Smooth muscle cell (in vitro differentiated cells): ENCODE measurements around the gene UBA7. TPM values are rescaled to one million over a fixed set of nuclear protein-coding genes. Genes with fewer than 3 reads are reported as not detected.
"Not testable (repeated sequence)": the region's sequence is repeated elsewhere in the genome, so short reads cannot be mapped to it uniquely, and the experiment has no call there.

Experiments
- DNase-seq: peaks from one replicate; lab custom pipeline; 2025; ENCODE audit not compliant: unreplicated experiment; lab: John Stamatoyannopoulos, UW
- H2AFZ ChIP-seq: fragments of 200-600 bp; sonication (generic); 2 replicates; pipeline ENCODE4 v1.6.0; 2016; ENCODE audit warnings: antibody characterized with exemption, low read depth, mild to moderate bottlenecking
- H3F3A ChIP-seq: fragments of 200-600 bp; sonication (generic); 2 replicates; pipeline ENCODE4 v1.6.0; 2017; ENCODE audit warnings: antibody characterized with exemption, low read depth
- H3K27ac ChIP-seq: fragments of 200-600 bp; sonication (generic); 2 replicates; pipeline ENCODE4 v1.5.1; 2016; ENCODE audit warnings: low read depth, mild to moderate bottlenecking
- H3K27me3 ChIP-seq: fragments of 200-600 bp; sonication (generic); 2 replicates; pipeline ENCODE4 v1.6.1; 2016; ENCODE audit warnings: low read depth, mild to moderate bottlenecking
- H3K36me3 ChIP-seq: fragments of 200-600 bp; sonication (generic); 2 replicates; pipeline ENCODE4 v1.5.1; 2016; ENCODE audit warnings: low read depth
- H3K4me1 ChIP-seq: fragments of 200-600 bp; sonication (generic); 2 replicates; pipeline ENCODE4 v1.5.1; 2016; ENCODE audit warnings: low read depth
- H3K4me2 ChIP-seq: fragments of 200-600 bp; sonication (generic); 2 replicates; pipeline ENCODE4 v1.6.0; 2016; ENCODE audit warnings: mild to moderate bottlenecking
- H3K4me3 ChIP-seq: fragments of 200-600 bp; sonication (generic); 2 replicates; pipeline ENCODE4 v1.5.1; 2016; ENCODE audit warnings: mild to moderate bottlenecking
- H3K79me2 ChIP-seq: fragments of 200-600 bp; sonication (generic); 2 replicates; pipeline ENCODE4 v1.6.0; 2016; ENCODE audit warnings: low read depth, mild to moderate bottlenecking
- H3K9ac ChIP-seq: fragments of 200-600 bp; sonication (generic); 2 replicates; pipeline ENCODE4 v1.6.0; 2016; ENCODE audit warnings: low read depth
- H3K9me3 ChIP-seq: fragments of 200-600 bp; sonication (generic); replicated peaks from 2 replicates; pipeline ENCODE4 v1.5.1; 2016; ENCODE audit warnings: low read depth
- H4K20me1 ChIP-seq: fragments of 200-600 bp; sonication (generic); 2 replicates; pipeline ENCODE4 v1.6.0; 2016; ENCODE audit warnings: low read depth
- WGBS: methylation state at CpG from one replicate; pipeline ENCODE4 v1.1.7; 2016; ENCODE audit warnings: low lambda C conversion rate; 5-methylcytosine and 5-hydroxymethylcytosine counted together
- polyA plus RNA-seq: library from polyadenylated mRNA; unstranded; fragments of >200 nt; fragmentation: Nextera tagmentation; extraction: Ambion mirVana; gene quantifications from 2 replicates; pipeline ENCODE4 v1.2.1, GENCODE V29; 2016
- total RNA-seq: library from RNA; depleted of rRNA; stranded (reverse); fragments of >200 nt; gene quantifications from 2 replicates; pipeline ENCODE4 v1.2.3, GENCODE V29; 2014
- TF ChIP-seq, protein P1 (sequence below): fragments of 200-600 bp; sonication (generic); IDR thresholded peaks from 2 replicates; pipeline ENCODE4 v1.5.1; 2017; ENCODE audit warnings: borderline replicate concordance, mild to moderate bottlenecking, antibody characterized with exemption; ENCODE audit not compliant: insufficient read depth, poor library complexity, severe bottlenecking

UBA7 gene
- total and polyA plus RNA-seq, 2 experiments from 2014 or later: 6.6 to 6.9 TPM

DNA sequence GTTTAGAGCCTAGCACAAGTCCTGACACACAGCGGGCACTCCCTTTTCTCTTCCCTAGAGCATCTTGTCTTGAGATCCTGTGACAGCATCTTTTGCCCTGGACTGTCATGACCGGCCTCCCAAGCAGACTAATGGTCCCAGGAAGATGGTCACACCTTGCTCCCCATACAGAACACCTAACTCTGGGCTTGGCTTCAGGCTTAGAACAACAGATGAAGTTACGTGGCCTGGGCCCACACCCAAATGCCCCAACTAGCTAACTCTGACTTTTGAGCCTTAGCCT is 26.6 kb downstream of the UBA7 start:
- Histone ChIP-seq H3F3A (peaks cover 3% of the 10 kb centered on the region), H3K27ac (peak overlapping the region; percentile 85), H4K20me1 (peaks cover 12% of the 10 kb centered on the region), H2AFZ (no peak overlapping the region), H3K4me3 (no peak overlapping the region), H3K36me3 (no peaks in the 10 kb centered on the region), H3K79me2 (peaks cover 42% of the 10 kb centered on the region), H3K4me1 (peaks cover 14% of the 10 kb centered on the region), H3K4me2 (peak overlapping the region; percentile 83), H3K27me3 (no peaks in the 10 kb centered on the region), H3K9ac (peak overlapping the region; percentile 86), H3K9me3 (no peaks in the 10 kb centered on the region)
- 91% methylated on average over 3 of the region's 3 CpGs for WGBS
- TF ChIP-seq, protein P1, sequence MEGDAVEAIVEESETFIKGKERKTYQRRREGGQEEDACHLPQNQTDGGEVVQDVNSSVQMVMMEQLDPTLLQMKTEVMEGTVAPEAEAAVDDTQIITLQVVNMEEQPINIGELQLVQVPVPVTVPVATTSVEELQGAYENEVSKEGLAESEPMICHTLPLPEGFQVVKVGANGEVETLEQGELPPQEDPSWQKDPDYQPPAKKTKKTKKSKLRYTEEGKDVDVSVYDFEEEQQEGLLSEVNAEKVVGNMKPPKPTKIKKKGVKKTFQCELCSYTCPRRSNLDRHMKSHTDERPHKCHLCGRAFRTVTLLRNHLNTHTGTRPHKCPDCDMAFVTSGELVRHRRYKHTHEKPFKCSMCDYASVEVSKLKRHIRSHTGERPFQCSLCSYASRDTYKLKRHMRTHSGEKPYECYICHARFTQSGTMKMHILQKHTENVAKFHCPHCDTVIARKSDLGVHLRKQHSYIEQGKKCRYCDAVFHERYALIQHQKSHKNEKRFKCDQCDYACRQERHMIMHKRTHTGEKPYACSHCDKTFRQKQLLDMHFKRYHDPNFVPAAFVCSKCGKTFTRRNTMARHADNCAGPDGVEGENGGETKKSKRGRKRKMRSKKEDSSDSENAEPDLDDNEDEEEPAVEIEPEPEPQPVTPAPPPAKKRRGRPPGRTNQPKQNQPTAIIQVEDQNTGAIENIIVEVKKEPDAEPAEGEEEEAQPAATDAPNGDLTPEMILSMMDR: no peak
- DNase-seq: no peak

DNA sequence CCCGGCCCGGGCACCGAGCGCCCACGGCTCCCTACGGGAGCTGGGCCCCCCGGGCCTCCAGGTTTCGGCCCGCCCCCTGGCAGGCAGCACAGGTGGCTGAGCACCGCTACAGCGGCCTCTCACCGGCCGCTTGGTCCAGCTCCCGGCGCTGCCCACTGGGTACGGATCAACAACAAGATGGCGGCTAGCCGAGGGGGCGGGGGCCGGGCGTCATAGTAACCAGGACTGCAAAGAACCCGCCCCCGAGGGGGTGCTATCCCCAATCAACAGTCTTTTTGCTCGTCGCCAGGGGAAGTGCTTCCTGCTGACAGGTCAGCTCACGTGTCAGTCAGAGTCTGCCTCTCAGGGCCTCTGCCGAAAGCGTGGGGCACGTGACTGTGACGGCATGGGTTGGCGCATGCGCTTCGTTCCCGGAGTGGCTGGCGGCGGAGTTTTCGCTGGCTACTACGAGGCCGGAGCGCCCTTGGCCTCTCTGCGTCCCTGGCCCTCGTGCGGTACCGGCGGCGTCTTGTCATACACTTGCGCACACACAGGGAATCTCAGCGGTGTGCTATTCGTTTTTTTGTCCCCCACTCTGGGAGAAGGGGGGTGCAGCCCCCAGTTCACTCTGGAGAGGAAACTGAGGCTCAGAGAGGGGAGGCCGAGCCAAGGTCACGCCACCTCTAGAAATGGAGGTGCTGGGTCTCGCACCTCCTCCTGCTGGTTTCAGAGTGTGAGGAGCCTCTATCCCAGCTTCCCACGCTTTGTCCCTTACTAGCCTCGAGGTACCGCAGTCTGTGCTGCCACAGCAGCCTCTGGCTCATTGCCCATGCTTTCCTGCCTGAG is 27.2 kb downstream of the UBA7 start, which contains the start of gene IP6K1:
TSS of gene IP6K1 (minus strand) at position 186 of the 825 bp plus-strand sequence. CDS start 38,502 bp downstream, outside the sequence.
- peak within 1 kb of the TSS; percentile 92 for H3K4me2 ChIP-seq
- TF ChIP-seq, protein P1: no peak
- peak within 1 kb of the TSS; percentile 85 for H3K27ac ChIP-seq
- H3K79me2 ChIP-seq: peaks cover 47% of the 10 kb centered on the region
- peak within 1 kb of the TSS; percentile 90 for H2AFZ ChIP-seq
- peak within 1 kb of the TSS; percentile 95 for H3K4me3 ChIP-seq
- WGBS: 15% methylated on average over 39 of the region's 55 CpGs
- no peaks in the 10 kb centered on the region for H3K36me3 ChIP-seq
- H3K9me3 ChIP-seq: no peaks in the 10 kb centered on the region
- peak; percentile 94 for DNase-seq
- peaks cover 18% of the 10 kb centered on the region for H3K4me1 ChIP-seq
- H3K9ac ChIP-seq: peak within 1 kb of the TSS; percentile 94
- H3F3A ChIP-seq: peaks cover 3% of the 10 kb centered on the region
- no peaks in the 10 kb centered on the region for H3K27me3 ChIP-seq
- H4K20me1 ChIP-seq: peaks cover 18% of the 10 kb centered on the region

DNA sequence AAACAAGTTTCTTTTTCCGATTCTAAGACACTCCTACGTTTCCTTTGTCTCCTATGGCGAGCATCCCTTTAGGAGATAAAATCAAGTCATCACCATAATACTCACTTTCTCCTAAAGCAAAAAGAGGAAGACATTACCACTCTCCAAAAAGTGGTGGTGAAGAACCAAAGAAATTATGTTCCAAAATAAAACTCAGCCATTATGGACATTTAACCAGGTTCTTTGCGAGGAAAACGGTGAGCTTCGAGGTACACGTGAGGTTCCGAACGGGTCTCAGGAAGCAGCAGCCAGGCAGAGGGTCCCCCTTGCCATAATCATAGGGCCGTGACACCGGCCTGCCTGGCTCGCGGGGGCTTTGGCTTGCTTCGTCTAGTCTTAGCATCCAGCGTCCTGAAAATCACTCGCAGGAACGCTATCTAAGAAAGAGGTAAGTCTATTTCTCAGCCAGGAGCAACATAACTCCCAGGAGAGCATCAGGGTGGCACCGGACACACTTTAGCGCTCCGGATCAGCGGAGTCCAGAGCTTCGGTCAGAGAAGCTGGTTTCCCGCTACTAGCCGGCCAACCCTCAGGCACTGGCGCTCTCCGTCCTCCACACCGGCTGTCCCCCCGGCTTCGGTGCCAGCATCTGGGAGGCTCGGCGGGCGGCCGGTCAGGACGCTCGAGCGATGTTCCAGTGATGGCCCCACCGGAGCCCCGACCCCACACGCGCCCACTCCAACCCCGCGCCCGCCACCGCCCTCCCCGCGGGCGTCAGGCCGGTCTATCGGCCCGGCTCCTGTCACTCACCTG is 28.0 kb downstream of the UBA7 start:
- peaks cover 23% of the 10 kb centered on the region for H3K4me1 ChIP-seq
- no peaks in the 10 kb centered on the region for H3K36me3 ChIP-seq
- H3K27me3 ChIP-seq: no peaks in the 10 kb centered on the region
- 5% methylated on average over 35 of the region's 50 CpGs for WGBS
- H3F3A ChIP-seq: peaks cover 3% of the 10 kb centered on the region
- H2AFZ ChIP-seq: peak overlapping the region; percentile 90
- no peaks in the 10 kb centered on the region for H3K9me3 ChIP-seq
- H3K4me2 ChIP-seq: peak overlapping the region; percentile 92
- peaks cover 55% of the 10 kb centered on the region for H3K79me2 ChIP-seq
- TF ChIP-seq, protein P1: no peak
- peak overlapping the region; percentile 85 for H3K27ac ChIP-seq
- peak overlapping the region; percentile 95 for H3K4me3 ChIP-seq
- DNase-seq: no peak
- peaks cover 26% of the 10 kb centered on the region for H4K20me1 ChIP-seq
- H3K9ac ChIP-seq: peak overlapping the region; percentile 94

DNA sequence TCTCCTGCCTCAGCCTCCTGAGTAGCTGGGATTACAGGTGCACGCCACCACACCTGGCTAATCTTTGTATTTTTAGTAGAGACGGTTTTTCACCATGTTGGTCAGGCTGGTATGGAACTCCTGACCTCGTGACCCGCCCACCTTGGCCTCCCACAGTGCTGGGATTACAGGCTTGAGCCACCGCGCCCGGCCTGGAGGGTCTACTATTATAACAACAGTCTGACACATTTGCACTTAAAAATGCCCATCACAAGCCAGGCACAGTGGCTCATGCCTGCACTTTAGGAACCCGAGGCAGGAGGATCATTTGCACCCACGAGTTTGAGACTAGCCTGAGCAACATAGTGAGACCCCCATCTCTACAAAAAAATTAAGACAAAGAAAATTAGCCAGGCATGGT is 31.5 kb downstream of the UBA7 start:
- H3K9me3 ChIP-seq, H2AFZ ChIP-seq: not testable (repeated sequence)

More for the DNA sequence above, 31.5 kb downstream of the UBA7 start:
- H3K4me3 ChIP-seq, H3K9ac ChIP-seq, DNase-seq, H3K4me2 ChIP-seq, H3K27me3 ChIP-seq, H3K27ac ChIP-seq, H3F3A ChIP-seq, H3K36me3 ChIP-seq: not testable (repeated sequence)
- peaks cover 59% of the 10 kb centered on the region for H4K20me1 ChIP-seq
- H3K79me2 ChIP-seq: peaks cover 89% of the 10 kb centered on the region
- 95% methylated on average over 9 of the region's 9 CpGs for WGBS
- H3K4me1 ChIP-seq: peaks cover 23% of the 10 kb centered on the region
